HepG2 (cell line): ENCODE results near the gene IGFLR1. TPM values are rescaled to one million over a fixed set of nuclear protein-coding genes. Genes with fewer than 3 reads are reported as not detected.

Experiments used
- GATA4 ChIP-seq: sonication (generic); IDR thresholded peaks from 2 replicates; pipeline ENCODE4 v1.6.1; 2016; ENCODE audit warnings: antibody characterized with exemption, low read depth, borderline replicate concordance
- PITX1 ChIP-seq: sonication (generic); formaldehyde crosslinking; IDR thresholded peaks from 2 replicates; pipeline ENCODE4 v1.5.1; 2020; ENCODE audit warnings: mild to moderate bottlenecking, missing genetic modification reagents
- THAP11 ChIP-seq: IDR thresholded peaks from 2 replicates; pipeline ENCODE4 v1.6.1; 2016; ENCODE audit warnings: missing biosample characterization, missing genetic modification reagents
- YEATS4 ChIP-seq: sonication (generic); formaldehyde crosslinking; IDR thresholded peaks from 2 replicates; pipeline ENCODE4 v1.4.0; 2020; ENCODE audit warnings: missing genetic modification reagents, borderline replicate concordance
- ZBTB38 ChIP-seq: sonication (generic); formaldehyde crosslinking; IDR thresholded peaks from 2 replicates; pipeline ENCODE4 v1.5.1; 2020; ENCODE audit warnings: mild to moderate bottlenecking, missing genetic modification reagents
- ZNF251 ChIP-seq: sonication (generic); formaldehyde crosslinking; IDR thresholded peaks from 2 replicates; pipeline ENCODE4 v1.9.0; 2021; ENCODE audit warnings: mild to moderate bottlenecking, missing genetic modification reagents
- ZNF263 ChIP-seq: sonication (generic); formaldehyde crosslinking; IDR thresholded peaks from 2 replicates; pipeline ENCODE4 v1.4.0; 2020; ENCODE audit warnings: missing genetic modification reagents
- ZNF503 ChIP-seq: sonication (generic); formaldehyde crosslinking; IDR thresholded peaks from 2 replicates; pipeline ENCODE4 v1.4.0; 2020; ENCODE audit warnings: missing genetic modification reagents
- ZNF549 ChIP-seq: sonication (generic); formaldehyde crosslinking; IDR thresholded peaks from 2 replicates; pipeline ENCODE4 v1.5.0; 2020; ENCODE audit warnings: missing genetic modification reagents
- ZNF598 ChIP-seq: sonication (generic); formaldehyde crosslinking; IDR thresholded peaks from 2 replicates; pipeline ENCODE4 v1.5.1; 2020; ENCODE audit warnings: mild to moderate bottlenecking, missing genetic modification reagents, borderline replicate concordance
- ZNF678 ChIP-seq: sonication (generic); formaldehyde crosslinking; IDR thresholded peaks from 2 replicates; pipeline ENCODE4 v1.4.0; 2020; ENCODE audit warnings: mild to moderate bottlenecking, missing genetic modification reagents
- polyA plus RNA-seq, 8 experiments: library from polyadenylated mRNA; depleted of rRNA in 3 of 8; stranded (reverse) in 7 of 8; unstranded in 1 of 8; fragments of >200 nt; fragmentation: Illumina TruSeq in 4 of 8; extraction: Trizol in 4 of 8; gene quantifications; 2 replicates each; pipeline versions ENCODE4 v1.2.1 to v1.2.3, GENCODE V29; 2011 to 2016; ENCODE audit warnings: low read depth in 4 of 8, missing spikeins in 1 of 8, mixed read lengths in 1 of 8; ENCODE audit not compliant: insufficient read depth in 1 of 8
- total RNA-seq, 5 experiments: library from RNA; depleted of rRNA; stranded (reverse); fragments of >200 nt; fragmentation: Illumina TruSeq; extraction: Trizol; gene quantifications; 2 replicates each; pipeline ENCODE4 v1.2.3, GENCODE V29; 2016; ENCODE audit warnings: low read depth in 1 of 5
- TF ChIP-seq, protein P1 (sequence below): sonication (generic); formaldehyde crosslinking; IDR thresholded peaks from 2 replicates; pipeline ENCODE4 v1.4.0; 2020; ENCODE audit warnings: missing genetic modification reagents, borderline replicate concordance

IGFLR1 gene
- total and polyA plus RNA-seq, 2 of the 13 experiments (the other 11 are each of a cell fraction or from before 2014, with no cell fraction given) = 5.4 to 8.9 TPM

- TF ChIP-seq, protein P1, sequence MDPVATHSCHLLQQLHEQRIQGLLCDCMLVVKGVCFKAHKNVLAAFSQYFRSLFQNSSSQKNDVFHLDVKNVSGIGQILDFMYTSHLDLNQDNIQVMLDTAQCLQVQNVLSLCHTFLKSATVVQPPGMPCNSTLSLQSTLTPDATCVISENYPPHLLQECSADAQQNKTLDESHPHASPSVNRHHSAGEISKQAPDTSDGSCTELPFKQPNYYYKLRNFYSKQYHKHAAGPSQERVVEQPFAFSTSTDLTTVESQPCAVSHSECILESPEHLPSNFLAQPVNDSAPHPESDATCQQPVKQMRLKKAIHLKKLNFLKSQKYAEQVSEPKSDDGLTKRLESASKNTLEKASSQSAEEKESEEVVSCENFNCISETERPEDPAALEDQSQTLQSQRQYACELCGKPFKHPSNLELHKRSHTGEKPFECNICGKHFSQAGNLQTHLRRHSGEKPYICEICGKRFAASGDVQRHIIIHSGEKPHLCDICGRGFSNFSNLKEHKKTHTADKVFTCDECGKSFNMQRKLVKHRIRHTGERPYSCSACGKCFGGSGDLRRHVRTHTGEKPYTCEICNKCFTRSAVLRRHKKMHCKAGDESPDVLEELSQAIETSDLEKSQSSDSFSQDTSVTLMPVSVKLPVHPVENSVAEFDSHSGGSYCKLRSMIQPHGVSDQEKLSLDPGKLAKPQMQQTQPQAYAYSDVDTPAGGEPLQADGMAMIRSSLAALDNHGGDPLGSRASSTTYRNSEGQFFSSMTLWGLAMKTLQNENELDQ (CRISPR knock-in tag) = no peak
- peak; percentile 66 for TF ChIP-seq THAP11
- TF ChIP-seq GATA4 = no peak
- TF ChIP-seq ZNF678 = no peak
- TF ChIP-seq ZNF549 (CRISPR knock-in tag) = no peak
- no peak for TF ChIP-seq ZNF251 (CRISPR knock-in tag)
- peak; percentile 61; the same call in 1 of the 2 replicates for TF ChIP-seq ZNF263
- no peak for TF ChIP-seq ZNF598 (CRISPR knock-in tag)
- no peak for TF ChIP-seq ZNF503 (CRISPR knock-in tag)
- no peak for TF ChIP-seq PITX1
- TF ChIP-seq YEATS4 (CRISPR knock-in tag) = no peak
- TF ChIP-seq ZBTB38 (CRISPR knock-in tag) = no peak
Observed at GRCh38 chr19:35790981-35791813, 48.9 kb upstream of the IGFLR1 start (continued).
